ENCODE data around the gene SMIM33.
"Not testable (repeated sequence)": the region's sequence is repeated elsewhere in the genome, so short reads cannot be mapped to it uniquely, and the experiment has no call there.

DNA sequence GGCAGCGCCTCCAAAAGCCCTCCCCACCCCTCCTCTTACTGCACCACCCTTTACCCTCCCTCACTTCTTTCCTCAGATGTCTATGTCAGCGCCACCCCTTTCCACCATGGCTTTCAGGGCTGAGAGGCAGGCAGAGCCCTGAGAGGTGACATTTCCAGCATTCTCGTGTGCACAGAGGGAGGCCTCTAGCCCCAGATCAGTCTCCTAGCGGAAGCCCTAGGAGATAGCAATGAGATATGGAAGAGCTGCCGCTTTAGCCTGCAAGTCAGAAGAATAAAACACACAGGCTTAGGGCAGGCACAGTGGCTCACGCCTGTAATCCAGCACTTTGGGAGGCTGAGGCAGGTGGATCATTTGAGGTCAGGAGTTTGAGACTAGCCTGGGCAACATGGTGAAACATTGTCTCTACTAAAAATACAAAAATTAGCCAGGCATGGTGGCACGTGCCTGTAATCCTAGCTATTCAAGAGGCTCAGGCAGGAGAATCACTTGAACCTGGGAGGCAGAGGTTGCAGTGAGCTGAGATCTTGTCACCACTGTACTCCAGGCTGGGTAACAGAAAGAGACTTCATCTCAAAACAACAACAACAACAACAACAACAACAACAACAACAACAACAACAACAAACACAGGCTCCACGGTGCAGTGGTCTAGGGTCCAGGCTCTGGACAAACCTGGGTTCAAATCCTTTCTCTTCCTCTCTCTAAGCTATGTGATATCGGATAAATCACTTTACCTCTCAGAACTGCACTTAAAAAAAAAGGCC is 8.0 kb downstream of the SMIM33 start:
- TF ChIP-seq CTCF (IDR thresholded peaks at IDR 0.05); POLR2AphosphoS5 (IDR thresholded peaks at IDR 0.05); EP300 (IDR thresholded peaks at IDR 0.05; ENCODE audit: low read depth); POLR2A (IDR thresholded peaks at IDR 0.05): not testable (repeated sequence)
